NOMO-1 (cell line): Measurements from ENCODE around the gene FUCA2.
A peak's percentile ranks its signal among the peaks of the same experiment; 100 is the strongest.

Experiments used
- DNase-seq, 2 experiments: peaks; one replicate each; lab custom pipeline; 2025; ENCODE audit not compliant: unreplicated experiment in 2 of 2; lab: John Stamatoyannopoulos, UW

FUCA2 gene

DNA sequence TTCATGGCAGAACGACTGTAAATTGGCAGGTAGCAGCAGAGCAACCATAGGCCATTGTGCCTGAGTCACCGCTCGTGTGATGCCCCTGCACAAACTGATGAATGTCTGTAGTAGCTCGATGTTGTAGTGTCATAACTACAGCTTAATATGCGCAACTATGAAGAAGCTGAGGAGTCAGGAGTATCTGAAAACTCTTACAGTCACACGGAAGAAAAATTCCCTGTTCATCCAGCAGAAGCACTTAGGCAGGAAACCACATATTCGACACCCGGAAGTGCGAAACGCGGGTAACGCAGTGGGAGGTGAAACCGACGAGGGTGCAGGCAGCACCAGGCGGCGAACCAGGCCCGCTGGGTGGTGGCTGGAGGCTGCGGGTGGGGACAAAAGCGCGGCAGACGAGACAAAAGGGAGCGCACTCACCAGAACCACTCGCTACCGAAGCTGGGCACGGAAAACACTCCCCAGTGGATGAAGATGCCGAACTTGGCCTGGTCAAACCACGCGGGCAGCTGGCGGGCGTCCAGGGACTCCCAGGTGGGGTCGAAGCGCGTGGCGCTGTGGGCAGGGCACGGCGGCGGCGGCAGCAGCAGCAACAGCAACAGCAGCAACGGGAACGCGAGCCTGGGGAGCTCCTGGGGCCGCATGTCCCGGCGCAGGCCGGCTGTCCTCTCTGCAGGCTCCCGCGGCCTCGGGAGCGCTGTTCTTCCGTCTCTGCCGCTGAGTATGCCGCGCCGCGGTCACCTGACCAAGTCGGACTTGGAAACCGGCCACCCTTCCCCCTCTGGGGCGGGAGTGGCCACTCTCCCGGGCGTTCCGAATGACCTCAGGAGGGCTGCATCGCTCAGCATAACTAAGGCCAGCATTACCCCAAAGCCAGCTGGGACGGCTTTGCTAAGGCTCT is at the start of gene FUCA2:
Gene FUCA2 (minus strand): TSS at position 730 of the 901 bp plus-strand sequence. CDS start 86 bp downstream, at position 644.
- peak; percentile 59 to 74 for DNase-seq

DNA sequence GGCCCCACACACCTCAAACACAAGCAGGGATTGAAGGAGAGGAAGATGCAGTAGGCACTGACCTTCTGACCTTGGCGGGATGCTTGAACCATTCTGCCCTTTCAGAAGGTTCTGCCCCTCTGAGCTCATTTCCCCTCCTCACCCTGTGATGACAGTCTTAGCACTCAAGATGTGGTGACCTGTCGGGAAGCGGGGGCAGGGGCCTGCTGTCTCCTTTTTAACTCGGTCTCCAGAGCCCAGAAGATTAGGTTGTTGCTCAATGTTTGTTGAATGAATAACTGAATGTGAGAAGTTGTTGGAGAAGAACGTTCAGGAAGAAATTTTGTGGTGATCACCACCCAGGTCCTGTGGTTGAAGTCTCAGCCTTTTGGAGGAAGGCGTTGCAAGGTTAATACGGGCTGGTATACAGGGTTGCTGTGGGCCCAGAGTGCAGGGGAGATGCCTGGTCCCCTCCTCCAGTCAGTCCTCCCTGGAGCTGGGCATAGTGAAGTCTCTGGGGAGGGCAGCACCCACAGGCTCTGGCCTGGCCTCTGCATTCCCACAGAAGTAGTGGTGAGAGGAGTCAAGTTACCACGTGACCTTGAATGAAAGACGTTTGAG is 49.7 kb upstream of the FUCA2 start:
- DNase-seq, result no peak

- DNase-seq, result no peak
Measured at GRCh38 chr6:143559051-143559660, 47.6 kb upstream of the FUCA2 start.

GRCh38 chr6:143556529-143556928 is 45.0 kb upstream of the FUCA2 start:
- no peak for DNase-seq

- DNase-seq, result no peak
Measured at GRCh38 chr6:143555582-143555981, 44.1 kb upstream of the FUCA2 start.

GRCh38 chr6:143555071-143555492 is 43.6 kb upstream of the FUCA2 start:
- no peak for DNase-seq

DNA sequence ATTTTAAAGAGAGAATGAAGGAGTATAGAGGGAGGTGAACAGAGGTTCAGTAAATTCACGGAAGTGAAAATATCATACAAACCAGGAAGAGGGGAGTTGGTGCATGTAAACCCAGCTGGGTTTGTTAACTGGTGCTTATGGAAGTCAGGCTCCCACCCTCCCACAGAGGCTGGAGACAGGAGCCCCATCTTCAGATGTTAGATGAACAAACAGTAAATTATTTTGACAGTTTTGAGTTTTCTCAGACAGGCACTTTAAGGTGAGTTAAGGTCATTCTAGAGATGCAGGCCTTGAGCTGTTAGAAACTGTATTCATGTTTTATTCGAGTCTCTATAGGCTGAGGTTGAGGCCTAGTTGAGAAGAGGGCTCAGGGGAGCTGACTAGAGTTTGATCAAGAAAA is 41.8 kb upstream of the FUCA2 start:
- peak in 1 of 2 experiments; percentile 10 for DNase-seq

DNA sequence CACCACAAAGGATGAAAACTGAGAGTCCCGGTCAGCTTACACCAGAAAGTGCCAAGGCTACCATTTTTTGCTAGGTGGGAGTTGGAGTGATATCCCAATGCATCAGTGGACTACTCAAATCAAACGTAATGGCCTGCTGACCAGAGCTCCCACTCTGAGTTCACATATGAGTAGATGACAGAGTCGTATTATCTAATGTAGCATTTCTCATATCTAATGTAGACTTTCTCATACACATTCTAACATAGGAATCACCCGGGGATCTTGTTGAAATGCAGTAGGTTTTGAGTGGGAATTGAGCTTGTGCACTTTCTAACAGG is 38.4 kb upstream of the FUCA2 start:
- DNase-seq, result no peak

DNA sequence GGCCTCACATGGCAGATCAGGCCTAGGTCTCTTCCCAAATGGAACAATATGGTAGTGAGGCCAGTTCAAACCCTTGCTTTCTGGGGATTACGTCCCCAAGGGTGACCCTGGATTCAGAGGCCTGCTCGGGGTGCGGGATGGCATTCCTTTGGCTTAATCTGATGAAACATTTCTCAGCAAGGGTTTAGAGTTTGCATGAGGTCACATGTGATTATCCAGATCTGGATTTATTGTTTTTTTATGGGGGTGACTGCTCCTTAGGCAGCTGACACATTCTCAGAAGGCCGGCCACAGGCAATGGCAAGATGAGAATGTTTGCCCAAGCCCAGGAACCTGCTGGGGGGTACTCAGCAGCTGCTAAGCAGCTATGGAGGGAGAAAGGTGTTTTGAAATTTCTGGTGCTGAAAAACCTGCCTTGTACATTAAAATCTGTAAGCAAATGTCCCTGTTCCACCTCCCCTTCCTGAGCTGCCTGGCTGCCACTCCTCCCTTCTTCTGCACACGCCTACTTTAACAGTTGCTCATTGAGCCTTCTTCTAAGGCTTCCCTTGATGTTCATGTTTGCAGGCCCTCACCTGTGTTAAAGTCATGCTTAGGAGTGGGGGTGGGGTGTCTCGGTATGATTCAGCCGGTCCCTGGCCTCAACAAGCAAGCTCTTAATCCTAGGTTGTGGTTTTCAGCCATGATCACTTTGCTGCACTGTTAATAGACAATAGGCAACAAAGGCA is 37.9 kb upstream of the FUCA2 start:
- DNase-seq, result no peak

GRCh38 chr6:143546599-143546998 is 35.1 kb upstream of the FUCA2 start:
- no peak for DNase-seq

GRCh38 chr6:143545976-143546547 is 34.5 kb upstream of the FUCA2 start:
- no peak for DNase-seq

- DNase-seq, result no peak
Measured at GRCh38 chr6:143545165-143545564, 33.6 kb upstream of the FUCA2 start.

GRCh38 chr6:143544011-143544696 is 32.6 kb upstream of the FUCA2 start:
- no peak for DNase-seq

GRCh38 chr6:143543435-143543834 is 31.9 kb upstream of the FUCA2 start:
- DNase-seq, result peak; percentile 62 to 72

DNA sequence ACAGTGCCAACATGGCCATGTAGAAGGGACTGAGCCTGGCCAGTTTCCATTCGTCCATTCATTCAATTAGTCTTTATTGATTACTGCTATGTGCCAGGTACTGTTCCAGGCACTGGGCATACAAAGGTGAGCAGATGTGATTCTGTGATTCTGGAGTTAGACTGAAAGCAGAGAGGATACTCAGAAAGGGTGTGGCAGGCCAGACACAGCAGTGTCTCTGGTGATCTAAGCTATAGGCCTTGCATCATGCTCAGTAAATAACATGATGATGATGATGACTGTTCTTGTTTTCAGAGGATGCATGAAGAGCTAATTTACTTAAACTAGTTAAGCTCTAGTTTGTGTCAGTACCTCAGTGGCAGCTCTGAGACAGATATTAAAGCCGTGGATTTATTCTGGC is 31.4 kb upstream of the FUCA2 start:
- peak in 1 of 2 experiments; percentile 20 for DNase-seq

DNA sequence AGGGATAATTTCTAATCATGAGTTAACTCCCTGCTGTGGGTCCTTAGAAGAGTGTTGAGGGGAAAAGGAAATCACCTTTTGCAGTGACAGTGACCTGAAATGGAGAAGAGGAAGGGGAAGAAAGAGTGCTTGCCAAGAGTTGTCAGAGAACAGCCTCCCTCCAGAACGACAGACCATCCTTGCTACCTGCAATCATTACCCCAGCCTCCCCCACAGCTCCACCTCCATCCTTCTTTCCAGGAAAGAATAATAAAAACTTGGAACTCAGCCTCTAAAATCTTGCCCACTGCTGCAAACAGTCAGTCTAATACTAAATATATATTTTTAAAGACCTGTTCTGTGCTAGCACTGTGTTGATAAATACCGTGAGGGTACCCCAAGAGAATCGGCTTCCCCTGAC is 28.7 kb upstream of the FUCA2 start:
- no peak for DNase-seq

DNA sequence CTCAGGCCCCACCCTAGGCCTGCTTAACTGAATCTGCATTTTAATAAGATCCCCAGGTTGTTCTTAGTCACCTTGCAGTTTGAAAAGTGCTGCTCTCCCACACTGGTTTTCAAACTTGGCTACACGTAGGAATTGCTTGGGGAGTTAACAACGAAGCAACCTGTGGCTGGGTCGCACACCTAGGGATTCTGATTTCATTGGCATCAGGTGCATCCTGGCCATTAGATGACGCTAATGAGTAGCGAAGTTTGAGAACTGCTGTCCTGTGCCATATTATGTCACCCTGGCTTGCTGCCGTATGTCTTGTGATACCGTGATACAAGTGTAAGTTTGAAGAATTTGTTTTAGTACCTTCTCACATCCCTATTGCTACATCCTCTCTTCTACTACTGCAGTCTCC is 28.2 kb upstream of the FUCA2 start:
- DNase-seq, result no peak

GRCh38 chr6:143539106-143539505 is 27.6 kb upstream of the FUCA2 start:
- no peak for DNase-seq

- DNase-seq, result no peak
Measured at GRCh38 chr6:143538374-143538773, 26.9 kb upstream of the FUCA2 start.
